AG09319 (cell line): ENCODE measurements around the gene PIK3C2G.

Source experiments
- DNase-seq: peaks from one replicate; pipeline ENCODE4 v3.0.0-alpha.2; 2010; ENCODE audit warnings: low read depth; ENCODE audit errors: extremely low read depth
- TF ChIP-seq, protein P1 (sequence below): IDR thresholded peaks from 2 replicates; pipeline ENCODE4 v1.5.1; 2011; ENCODE audit warnings: low read depth, mild to moderate bottlenecking, inconsistent platforms, low read length, moderate library complexity

The PIK3C2G gene

DNA sequence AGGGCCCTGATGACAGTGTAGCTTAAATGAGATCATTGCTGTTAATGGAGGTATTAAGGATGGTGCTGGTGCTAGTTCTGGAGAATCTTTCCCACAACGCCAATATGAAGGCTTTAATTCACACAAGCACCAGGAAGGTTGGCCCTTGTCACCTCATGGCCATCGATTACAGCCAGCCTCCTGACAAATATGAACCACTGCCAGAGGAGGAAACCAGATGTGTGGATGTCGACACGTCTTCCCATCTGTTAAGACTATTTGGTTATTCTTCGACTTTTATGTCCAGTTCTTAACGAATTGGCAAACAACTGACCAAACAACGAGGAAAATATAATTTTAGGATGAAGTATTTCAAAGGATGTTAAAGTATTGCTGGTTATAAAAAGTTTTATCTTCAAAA lies 79.5 kb downstream of the PIK3C2G start:
- DNase-seq = no peak
- TF ChIP-seq, protein P1, sequence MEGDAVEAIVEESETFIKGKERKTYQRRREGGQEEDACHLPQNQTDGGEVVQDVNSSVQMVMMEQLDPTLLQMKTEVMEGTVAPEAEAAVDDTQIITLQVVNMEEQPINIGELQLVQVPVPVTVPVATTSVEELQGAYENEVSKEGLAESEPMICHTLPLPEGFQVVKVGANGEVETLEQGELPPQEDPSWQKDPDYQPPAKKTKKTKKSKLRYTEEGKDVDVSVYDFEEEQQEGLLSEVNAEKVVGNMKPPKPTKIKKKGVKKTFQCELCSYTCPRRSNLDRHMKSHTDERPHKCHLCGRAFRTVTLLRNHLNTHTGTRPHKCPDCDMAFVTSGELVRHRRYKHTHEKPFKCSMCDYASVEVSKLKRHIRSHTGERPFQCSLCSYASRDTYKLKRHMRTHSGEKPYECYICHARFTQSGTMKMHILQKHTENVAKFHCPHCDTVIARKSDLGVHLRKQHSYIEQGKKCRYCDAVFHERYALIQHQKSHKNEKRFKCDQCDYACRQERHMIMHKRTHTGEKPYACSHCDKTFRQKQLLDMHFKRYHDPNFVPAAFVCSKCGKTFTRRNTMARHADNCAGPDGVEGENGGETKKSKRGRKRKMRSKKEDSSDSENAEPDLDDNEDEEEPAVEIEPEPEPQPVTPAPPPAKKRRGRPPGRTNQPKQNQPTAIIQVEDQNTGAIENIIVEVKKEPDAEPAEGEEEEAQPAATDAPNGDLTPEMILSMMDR = no peak

DNA sequence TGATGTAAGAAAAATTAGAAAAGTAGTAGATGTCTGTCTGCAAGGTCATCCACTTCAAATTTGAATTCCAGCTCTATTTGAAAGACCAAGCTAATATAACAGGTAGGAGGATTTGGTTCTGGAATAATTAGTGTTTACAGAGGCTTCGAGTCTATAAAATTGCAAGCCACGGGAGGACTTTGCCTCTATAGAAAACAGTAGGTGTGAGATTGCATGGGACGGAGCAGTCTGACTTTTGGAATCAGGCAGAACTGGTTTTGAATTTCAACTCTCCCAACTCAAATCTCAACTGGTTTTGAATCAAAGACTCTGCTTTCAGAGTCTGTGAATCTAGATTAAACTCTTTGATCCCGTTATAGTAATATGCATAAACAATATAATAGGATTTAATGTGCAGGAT lies 82.4 kb downstream of the PIK3C2G start:
- TF ChIP-seq, protein P1 = no peak

DNA sequence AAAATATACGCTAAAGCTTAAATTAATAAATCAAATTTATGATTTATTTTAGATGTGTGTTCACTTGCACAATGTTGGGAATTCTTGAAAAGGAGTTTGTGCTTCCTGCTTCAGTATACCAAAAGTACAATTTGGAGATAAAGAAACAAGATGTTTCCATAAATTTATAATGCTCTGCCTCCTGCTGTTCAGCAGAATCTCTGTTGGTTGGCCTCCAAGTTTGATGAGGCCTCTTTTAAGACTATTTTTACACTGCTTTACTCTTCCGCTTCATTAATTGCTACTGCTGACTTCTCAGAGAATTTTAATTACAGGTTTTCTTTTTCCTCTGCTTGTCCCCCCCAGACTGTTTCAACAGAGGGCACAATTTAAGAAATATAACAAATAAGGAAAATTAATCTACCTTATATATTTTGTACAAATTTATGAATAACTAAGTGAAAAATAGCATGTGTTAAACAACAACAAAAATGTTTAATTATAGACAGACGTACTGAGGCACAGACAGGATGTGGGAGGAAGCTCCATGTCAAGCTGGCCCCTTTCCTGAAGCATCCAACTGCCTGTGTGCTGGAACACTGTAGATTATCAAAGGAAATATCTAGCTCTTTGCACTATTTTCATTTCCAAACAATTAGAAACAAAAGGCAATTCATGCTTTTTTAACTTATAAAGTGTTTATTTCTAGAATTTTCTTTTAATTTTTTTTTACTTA lies 83.9 kb downstream of the PIK3C2G start:
- DNase-seq = no peak
- TF ChIP-seq, protein P1 = no peak

More for the DNA sequence above, 82.4 kb downstream of the PIK3C2G start:
- no peak for DNase-seq

DNA sequence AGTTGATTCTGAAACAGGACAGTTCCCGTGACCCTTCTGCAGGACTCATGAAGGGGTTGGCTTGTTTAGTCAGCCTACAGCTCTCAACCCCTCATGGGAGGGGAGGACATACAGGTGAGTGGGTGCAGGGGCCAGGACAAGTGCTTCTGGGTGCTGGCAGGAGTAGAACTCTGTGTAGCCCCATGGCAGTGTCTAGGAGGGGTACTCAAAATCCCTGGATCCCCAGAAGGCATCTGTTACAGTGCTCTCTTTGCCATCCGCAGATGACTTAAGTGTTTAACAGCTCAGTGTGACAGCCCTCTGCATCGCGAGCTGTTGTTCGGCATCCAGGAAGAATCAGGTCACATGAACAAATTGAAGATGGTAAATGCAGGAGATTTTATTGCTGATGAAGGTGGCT lies 91.0 kb downstream of the PIK3C2G start:
- TF ChIP-seq, protein P1 = no peak
- no peak for DNase-seq

DNA sequence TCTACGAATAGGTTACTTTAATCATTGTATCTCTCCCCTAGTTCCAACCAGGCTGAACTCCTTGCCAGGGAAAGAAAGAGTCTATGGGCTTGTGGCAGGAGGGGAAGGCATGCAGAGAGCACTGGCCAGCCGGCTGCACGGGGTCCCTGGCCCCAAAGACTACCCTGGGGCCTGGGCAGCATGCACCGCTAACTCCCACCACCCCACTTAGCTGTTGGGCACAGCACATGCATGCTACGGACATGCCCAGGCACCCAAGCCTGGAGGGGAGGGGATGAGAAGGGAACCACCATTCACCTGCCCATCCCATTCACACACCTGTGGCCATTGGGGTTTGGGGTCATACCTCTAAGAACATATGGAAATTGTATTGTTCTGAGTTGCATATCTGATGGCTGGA lies 94.1 kb downstream of the PIK3C2G start:
- TF ChIP-seq, protein P1 = no peak

DNA sequence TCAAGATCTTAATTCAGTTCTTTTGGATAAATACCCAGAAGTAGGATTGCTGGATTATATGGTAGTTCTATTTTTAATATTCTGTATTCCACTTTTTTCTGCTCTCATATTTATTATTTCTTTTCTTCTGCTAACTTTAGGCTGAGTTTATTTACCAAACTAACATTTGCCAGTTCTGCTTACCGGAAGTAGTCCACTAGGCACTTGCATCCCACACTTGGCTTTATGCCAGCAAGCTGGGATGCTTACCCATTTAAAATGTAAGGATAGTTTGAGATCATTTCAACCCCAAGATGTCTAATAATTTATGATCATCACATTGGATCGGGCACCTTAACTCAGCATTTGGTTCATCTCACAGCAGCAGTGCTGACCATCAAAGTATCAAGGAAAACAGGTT lies 96.8 kb downstream of the PIK3C2G start:
- TF ChIP-seq, protein P1 = no peak

More for the DNA sequence above, 94.1 kb downstream of the PIK3C2G start:
- DNase-seq = no peak

DNA sequence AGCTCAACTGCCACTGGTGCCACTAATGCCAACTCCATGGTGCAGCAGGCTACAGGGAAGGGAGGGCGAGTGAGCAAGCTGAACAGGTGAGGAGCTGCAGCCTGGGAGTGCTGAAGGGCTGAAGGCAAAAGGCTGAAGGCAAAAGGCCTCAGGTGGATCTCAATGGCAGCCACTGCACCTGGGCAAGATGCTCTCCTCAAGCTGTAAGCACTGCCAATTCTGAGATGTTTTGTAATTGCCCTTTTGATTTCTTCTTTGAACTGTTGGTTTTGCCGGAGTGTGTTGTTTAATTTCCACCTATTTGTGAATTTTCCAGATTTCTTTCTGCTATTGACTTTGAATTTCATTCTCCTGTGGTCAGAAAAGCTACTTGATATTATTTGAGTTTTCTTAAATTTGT lies 97.6 kb downstream of the PIK3C2G start:
- TF ChIP-seq, protein P1 = no peak
- no peak for DNase-seq

More for the DNA sequence above, 96.8 kb downstream of the PIK3C2G start:
- no peak for DNase-seq
